Testis (tissue), 2 donors: ENCODE results near the gene AP2A2.

Source experiments
- CTCF ChIP-seq, 3 experiments: fragments of 450-650 bp in 2 of 3; fragments of 200-600 bp in 1 of 3; sonication (generic) in 1 of 3; IDR thresholded peaks; one replicate each; pipeline ENCODE4 v1.5.1; 2016 to 2019; ENCODE audit warnings: antibody characterized with exemption in 3 of 3, mild to moderate bottlenecking in 2 of 3, moderate library complexity in 1 of 3
- POLR2A ChIP-seq: fragments of 450-650 bp; IDR thresholded peaks from one replicate; pipeline ENCODE4 v1.6.1; 2017; ENCODE audit warnings: antibody characterized with exemption, mild to moderate bottlenecking, moderate library complexity

GRCh38 chr11:1020211-1020905 lies 94.7 kb downstream of the AP2A2 start:
- TF ChIP-seq CTCF (IDR thresholded peaks at IDR 0.05), result no peak
- no peak for TF ChIP-seq POLR2A
